Measurements from ENCODE around the gene TRABD.

GRCh38 chr22:50178871-50179869 lies 6.5 kb upstream of the TRABD start:
- TF ChIP-seq CTCF (conservative IDR thresholded peaks at IDR 0.05), result no peak
- TF ChIP-seq ZFX (IDR thresholded peaks at IDR 0.05), result no peak

Measured in C4-2B (cell line).